Osteocyte (in vitro differentiated cells): ENCODE data around the gene TLCD3B. TPM values are rescaled to one million over a fixed set of nuclear protein-coding genes. Genes with fewer than 3 reads are reported as not detected.

ENCODE experiments used
- DNase-seq: peaks from one replicate; pipeline ENCODE4 v3.0.0; 2021; ENCODE audit warnings: mixed read lengths; ENCODE audit not compliant: unreplicated experiment; ENCODE audit errors: extremely low spot score
- H3K27ac Mint-ChIP-seq: one replicate; pipeline ENCODE4 v1.8.0; 2021; ENCODE audit warnings: mild to moderate bottlenecking, mixed read lengths; ENCODE audit not compliant: unreplicated experiment
- H3K27me3 Mint-ChIP-seq: one replicate; pipeline ENCODE4 v1.8.0; 2021; ENCODE audit warnings: mixed read lengths; ENCODE audit not compliant: unreplicated experiment
- H3K36me3 Mint-ChIP-seq: one replicate; pipeline ENCODE4 v1.8.0; 2021; ENCODE audit warnings: mixed read lengths; ENCODE audit not compliant: unreplicated experiment
- H3K4me1 Mint-ChIP-seq: one replicate; pipeline ENCODE4 v1.8.0; 2021; ENCODE audit warnings: mixed read lengths; ENCODE audit not compliant: unreplicated experiment
- H3K4me3 Mint-ChIP-seq: one replicate; pipeline ENCODE4 v1.8.0; 2021; ENCODE audit warnings: mild to moderate bottlenecking, moderate library complexity, mixed read lengths; ENCODE audit not compliant: unreplicated experiment
- H3K9me3 Mint-ChIP-seq: one replicate; pipeline ENCODE4 v1.8.0; 2021; ENCODE audit warnings: mixed read lengths; ENCODE audit not compliant: unreplicated experiment
- CTCF ChIP-seq: fragments of 200-600 bp; sonication (generic); IDR thresholded peaks from 2 replicates; pipeline ENCODE4 v1.5.0; 2021; ENCODE audit warnings: antibody characterized with exemption, mild to moderate bottlenecking, moderate library complexity
- total RNA-seq: library from RNA; stranded (reverse); gene quantifications from 2 replicates; pipeline ENCODE4 v1.2.1, GENCODE V29; 2021

TLCD3B gene
- total RNA-seq, 1 donor from 2014 or later = 0.32 TPM

GRCh38 chr16:30004424-30004776, 26.7 kb downstream of the TLCD3B start:
- no peak for DNase-seq
- H3K4me3 Mint-ChIP-seq = no peak overlapping the region
- no peaks in the 10 kb centered on the region for H3K27me3 Mint-ChIP-seq
- H3K9me3 Mint-ChIP-seq = no peaks in the 10 kb centered on the region
- H3K27ac Mint-ChIP-seq = no peak overlapping the region
- TF ChIP-seq CTCF = no peak
- no peaks in the 10 kb centered on the region for H3K4me1 Mint-ChIP-seq
- H3K36me3 Mint-ChIP-seq = peaks cover 3% of the 10 kb centered on the region

- Mint-ChIP-seq H3K27me3 (no peaks in the 10 kb centered on the region), H3K4me1 (no peaks in the 10 kb centered on the region), H3K36me3 (peaks cover 3% of the 10 kb centered on the region), H3K9me3 (no peaks in the 10 kb centered on the region), H3K4me3 (no peak overlapping the region), H3K27ac (no peak overlapping the region)
- no peak for DNase-seq
- no peak for TF ChIP-seq CTCF
These were observed 27.2 kb downstream of the TLCD3B start for GRCh38 chr16:30003670-30004423.

DNA sequence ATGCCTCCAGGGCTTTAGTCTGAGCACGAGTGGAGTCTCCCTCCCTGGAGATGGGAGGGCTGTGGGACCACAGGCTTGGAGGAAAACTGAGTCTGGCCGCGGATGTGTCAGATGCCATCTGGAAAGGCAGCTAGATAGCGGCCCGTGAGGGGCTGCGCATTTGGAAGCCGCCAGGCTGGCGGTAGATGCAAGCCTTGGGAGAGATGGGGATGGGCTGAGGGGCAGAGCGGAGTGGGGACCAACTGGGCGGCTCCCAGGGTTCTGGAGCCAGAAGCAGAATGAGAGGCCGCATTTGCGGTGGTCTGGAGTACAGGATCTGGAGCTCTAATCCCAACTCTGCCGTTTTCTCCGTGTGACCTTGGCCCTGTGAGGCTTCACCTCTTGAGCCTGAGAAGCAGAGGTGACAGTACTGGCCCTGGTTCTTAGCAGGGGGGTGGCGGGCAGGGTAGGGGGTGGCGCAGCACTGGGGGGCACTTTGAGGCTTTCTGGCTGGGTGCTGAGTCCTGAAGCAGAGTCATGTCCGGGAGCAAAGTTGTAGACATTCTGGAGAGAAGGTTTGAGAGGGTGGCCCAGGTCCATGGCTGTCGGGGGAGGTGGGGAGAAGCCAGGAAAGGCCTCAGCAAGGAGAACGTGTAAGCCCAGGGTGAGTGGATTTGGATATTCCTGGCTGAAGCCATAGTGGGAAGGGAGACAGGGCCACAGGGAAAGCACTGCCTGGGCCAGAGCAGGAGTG, 28.3 kb downstream of the TLCD3B start:
- Mint-ChIP-seq H3K9me3 (no peaks in the 10 kb centered on the region), H3K36me3 (peaks cover 3% of the 10 kb centered on the region), H3K4me1 (peaks cover under 1% of the 10 kb centered on the region), H3K4me3 (no peak overlapping the region), H3K27me3 (no peaks in the 10 kb centered on the region), H3K27ac (no peak overlapping the region)
- TF ChIP-seq CTCF = no peak
- DNase-seq = peak; percentile 83

GRCh38 chr16:30000735-30001631, 30.1 kb downstream of the TLCD3B start:
- Mint-ChIP-seq H3K4me3 (no peak overlapping the region), H3K9me3 (no peaks in the 10 kb centered on the region), H3K27ac (peak overlapping the region; percentile 4), H3K27me3 (no peaks in the 10 kb centered on the region), H3K36me3 (peaks cover 3% of the 10 kb centered on the region), H3K4me1 (peaks cover 11% of the 10 kb centered on the region)
- no peak for TF ChIP-seq CTCF
- no peak for DNase-seq
